HepG2 (cell line): ENCODE measurements around the gene CPPED1. TPM values are rescaled to one million over a fixed set of nuclear protein-coding genes. Genes with fewer than 3 reads are reported as not detected.
A peak's percentile ranks its signal among the peaks of the same experiment; 100 is the strongest.

Source experiments
- EEA1 ChIP-seq: sonication (generic); formaldehyde crosslinking; IDR thresholded peaks from 2 replicates; pipeline ENCODE4 v1.5.1; 2020; ENCODE audit warnings: mild to moderate bottlenecking, missing genetic modification reagents, borderline replicate concordance
- FIP1L1 ChIP-seq: fragments of 200-400 bp; formaldehyde crosslinking; IDR thresholded peaks from 2 replicates; pipeline ENCODE4 v1.6.1; 2018; ENCODE audit warnings: low read depth, mild to moderate bottlenecking, low read length, moderate library complexity, borderline replicate concordance; ENCODE audit not compliant: insufficient read depth
- RARG ChIP-seq: sonication (generic); formaldehyde crosslinking; IDR thresholded peaks from 2 replicates; pipeline ENCODE4 v1.4.0; 2020; ENCODE audit warnings: low read depth, mild to moderate bottlenecking, missing genetic modification reagents
- ZNF496 ChIP-seq: sonication (generic); formaldehyde crosslinking; IDR thresholded peaks from 2 replicates; pipeline ENCODE4 v1.8.1; 2023; ENCODE audit warnings: mild to moderate bottlenecking, moderate library complexity, missing genetic modification reagents; ENCODE audit not compliant: insufficient replicate concordance
- ZNF883 ChIP-seq: sonication (generic); formaldehyde crosslinking; IDR thresholded peaks from 2 replicates; pipeline ENCODE4 v1.5.1; 2020; ENCODE audit warnings: mild to moderate bottlenecking, missing genetic modification reagents; ENCODE audit errors: not compliant biosample characterization
- polyA plus RNA-seq, 8 experiments: library from polyadenylated mRNA; depleted of rRNA in 3 of 8; stranded (reverse) in 7 of 8; unstranded in 1 of 8; fragments of >200 nt; fragmentation: Illumina TruSeq in 4 of 8; extraction: Trizol in 4 of 8; gene quantifications; 2 replicates each; pipeline versions ENCODE4 v1.2.1 to v1.2.3, GENCODE V29; 2011 to 2016; ENCODE audit warnings: low read depth in 4 of 8, missing spikeins in 1 of 8, mixed read lengths in 1 of 8; ENCODE audit not compliant: insufficient read depth in 1 of 8
- total RNA-seq, 5 experiments: library from RNA; depleted of rRNA; stranded (reverse); fragments of >200 nt; fragmentation: Illumina TruSeq; extraction: Trizol; gene quantifications; 2 replicates each; pipeline ENCODE4 v1.2.3, GENCODE V29; 2016; ENCODE audit warnings: low read depth in 1 of 5
- TF ChIP-seq, protein P1 (sequence below): sonication (generic); formaldehyde crosslinking; IDR thresholded peaks from 2 replicates; pipeline ENCODE4 v1.4.0; 2020; ENCODE audit warnings: missing genetic modification reagents, borderline replicate concordance
- TF ChIP-seq, protein P2 (sequence below): sonication (generic); formaldehyde crosslinking; conservative IDR thresholded peaks from 2 replicates; pipeline ENCODE4 v1.8.0; 2022; ENCODE audit warnings: low read depth, missing genetic modification reagents
- TF ChIP-seq, protein P3 (sequence below): sonication (generic); formaldehyde crosslinking; IDR thresholded peaks from 2 replicates; pipeline ENCODE4 v1.5.0; 2020; ENCODE audit warnings: mild to moderate bottlenecking, missing genetic modification reagents
- TF ChIP-seq, protein P4 (sequence below): IDR thresholded peaks from 2 replicates; pipeline ENCODE4 v1.6.1; 2018; ENCODE audit warnings: missing genetic modification reagents
- TF ChIP-seq, protein P5 (sequence below): sonication (generic); formaldehyde crosslinking; IDR thresholded peaks from 2 replicates; pipeline ENCODE4 v1.4.0; 2020; ENCODE audit warnings: missing genetic modification reagents; ENCODE audit errors: not compliant biosample characterization
- TF ChIP-seq, protein P6 (sequence below): sonication (generic); formaldehyde crosslinking; IDR thresholded peaks from 2 replicates; pipeline ENCODE4 v1.8.0; 2022; ENCODE audit warnings: missing genetic modification reagents, mild to moderate bottlenecking, moderate library complexity, borderline replicate concordance
- TF ChIP-seq, protein P7 (sequence below): sonication (generic); formaldehyde crosslinking; IDR thresholded peaks from 2 replicates; pipeline ENCODE4 v1.4.0; 2020; ENCODE audit warnings: missing genetic modification reagents

CPPED1 gene
- total and polyA plus RNA-seq, 2 of the 13 experiments (the other 11 are each of a cell fraction or from before 2014, with no cell fraction given): 66.6 to 71.3 TPM

DNA sequence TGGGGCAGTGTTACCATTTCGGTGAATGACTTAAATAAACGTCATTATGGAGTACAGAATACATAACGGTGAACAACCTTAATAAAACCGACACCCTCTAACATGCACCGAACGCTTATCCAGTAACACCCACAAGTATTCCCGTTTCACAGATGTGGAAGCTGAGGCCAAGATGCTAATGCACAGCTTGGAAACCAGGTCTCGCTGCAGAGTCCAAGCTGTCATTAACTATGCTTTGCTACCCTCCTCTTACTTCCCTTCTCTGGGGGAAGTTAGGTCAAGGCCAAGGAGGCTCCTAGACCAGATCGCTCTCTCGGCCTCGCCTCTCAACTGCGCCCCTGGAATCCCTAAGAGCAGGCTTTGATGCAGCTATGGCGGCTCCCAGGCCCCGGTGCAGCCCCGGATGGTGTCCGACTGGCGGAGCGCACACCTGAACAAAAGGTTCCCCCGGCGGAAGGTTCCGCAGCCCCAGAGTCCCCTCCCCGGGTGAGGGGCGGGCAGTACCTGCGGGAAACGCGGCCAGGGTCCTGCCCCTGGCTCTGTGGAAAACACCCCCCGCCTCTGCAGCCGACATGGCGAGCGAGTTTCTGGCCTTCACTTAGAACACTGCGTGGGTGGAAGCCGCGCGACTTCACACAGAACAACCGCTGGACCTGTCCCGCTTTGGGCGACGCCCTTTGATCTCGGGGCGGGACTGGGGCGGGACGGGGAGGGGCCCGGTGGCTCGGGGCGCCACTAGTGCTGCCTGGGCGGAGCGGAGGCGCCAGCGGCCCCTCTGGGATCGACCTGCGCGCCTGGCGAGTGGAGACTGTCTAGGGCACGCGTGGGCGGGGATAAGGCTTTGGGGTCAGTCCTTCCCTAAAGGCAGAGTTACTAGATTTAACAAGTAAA is at the start of gene CPPED1 (continued):
- TF ChIP-seq EEA1 (CRISPR knock-in tag) (peak; percentile 93; the same call in 1 of the 2 replicates), FIP1L1 (peak; percentile 99), RARG (CRISPR knock-in tag) (peak; percentile 79; the same call in 1 of the 2 replicates), ZNF496 (CRISPR knock-in tag) (no peak), ZNF883 (peak; percentile 97)
- TF ChIP-seq, protein P1, sequence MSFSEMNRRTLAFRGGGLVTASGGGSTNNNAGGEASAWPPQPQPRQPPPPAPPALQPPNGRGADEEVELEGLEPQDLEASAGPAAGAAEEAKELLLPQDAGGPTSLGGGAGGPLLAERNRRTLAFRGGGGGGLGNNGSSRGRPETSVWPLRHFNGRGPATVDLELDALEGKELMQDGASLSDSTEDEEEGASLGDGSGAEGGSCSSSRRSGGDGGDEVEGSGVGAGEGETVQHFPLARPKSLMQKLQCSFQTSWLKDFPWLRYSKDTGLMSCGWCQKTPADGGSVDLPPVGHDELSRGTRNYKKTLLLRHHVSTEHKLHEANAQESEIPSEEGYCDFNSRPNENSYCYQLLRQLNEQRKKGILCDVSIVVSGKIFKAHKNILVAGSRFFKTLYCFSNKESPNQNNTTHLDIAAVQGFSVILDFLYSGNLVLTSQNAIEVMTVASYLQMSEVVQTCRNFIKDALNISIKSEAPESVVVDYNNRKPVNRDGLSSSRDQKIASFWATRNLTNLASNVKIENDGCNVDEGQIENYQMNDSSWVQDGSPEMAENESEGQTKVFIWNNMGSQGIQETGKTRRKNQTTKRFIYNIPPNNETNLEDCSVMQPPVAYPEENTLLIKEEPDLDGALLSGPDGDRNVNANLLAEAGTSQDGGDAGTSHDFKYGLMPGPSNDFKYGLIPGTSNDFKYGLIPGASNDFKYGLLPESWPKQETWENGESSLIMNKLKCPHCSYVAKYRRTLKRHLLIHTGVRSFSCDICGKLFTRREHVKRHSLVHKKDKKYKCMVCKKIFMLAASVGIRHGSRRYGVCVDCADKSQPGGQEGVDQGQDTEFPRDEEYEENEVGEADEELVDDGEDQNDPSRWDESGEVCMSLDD: peak; percentile 89; the same call in 1 of the 2 replicates
- TF ChIP-seq, protein P2, sequence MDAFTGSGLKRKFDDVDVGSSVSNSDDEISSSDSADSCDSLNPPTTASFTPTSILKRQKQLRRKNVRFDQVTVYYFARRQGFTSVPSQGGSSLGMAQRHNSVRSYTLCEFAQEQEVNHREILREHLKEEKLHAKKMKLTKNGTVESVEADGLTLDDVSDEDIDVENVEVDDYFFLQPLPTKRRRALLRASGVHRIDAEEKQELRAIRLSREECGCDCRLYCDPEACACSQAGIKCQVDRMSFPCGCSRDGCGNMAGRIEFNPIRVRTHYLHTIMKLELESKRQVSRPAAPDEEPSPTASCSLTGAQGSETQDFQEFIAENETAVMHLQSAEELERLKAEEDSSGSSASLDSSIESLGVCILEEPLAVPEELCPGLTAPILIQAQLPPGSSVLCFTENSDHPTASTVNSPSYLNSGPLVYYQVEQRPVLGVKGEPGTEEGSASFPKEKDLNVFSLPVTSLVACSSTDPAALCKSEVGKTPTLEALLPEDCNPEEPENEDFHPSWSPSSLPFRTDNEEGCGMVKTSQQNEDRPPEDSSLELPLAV (CRISPR knock-in tag): no peak
- TF ChIP-seq, protein P3, sequence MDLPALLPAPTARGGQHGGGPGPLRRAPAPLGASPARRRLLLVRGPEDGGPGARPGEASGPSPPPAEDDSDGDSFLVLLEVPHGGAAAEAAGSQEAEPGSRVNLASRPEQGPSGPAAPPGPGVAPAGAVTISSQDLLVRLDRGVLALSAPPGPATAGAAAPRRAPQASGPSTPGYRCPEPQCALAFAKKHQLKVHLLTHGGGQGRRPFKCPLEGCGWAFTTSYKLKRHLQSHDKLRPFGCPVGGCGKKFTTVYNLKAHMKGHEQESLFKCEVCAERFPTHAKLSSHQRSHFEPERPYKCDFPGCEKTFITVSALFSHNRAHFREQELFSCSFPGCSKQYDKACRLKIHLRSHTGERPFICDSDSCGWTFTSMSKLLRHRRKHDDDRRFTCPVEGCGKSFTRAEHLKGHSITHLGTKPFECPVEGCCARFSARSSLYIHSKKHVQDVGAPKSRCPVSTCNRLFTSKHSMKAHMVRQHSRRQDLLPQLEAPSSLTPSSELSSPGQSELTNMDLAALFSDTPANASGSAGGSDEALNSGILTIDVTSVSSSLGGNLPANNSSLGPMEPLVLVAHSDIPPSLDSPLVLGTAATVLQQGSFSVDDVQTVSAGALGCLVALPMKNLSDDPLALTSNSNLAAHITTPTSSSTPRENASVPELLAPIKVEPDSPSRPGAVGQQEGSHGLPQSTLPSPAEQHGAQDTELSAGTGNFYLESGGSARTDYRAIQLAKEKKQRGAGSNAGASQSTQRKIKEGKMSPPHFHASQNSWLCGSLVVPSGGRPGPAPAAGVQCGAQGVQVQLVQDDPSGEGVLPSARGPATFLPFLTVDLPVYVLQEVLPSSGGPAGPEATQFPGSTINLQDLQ: peak; percentile 97
- TF ChIP-seq, protein P4, sequence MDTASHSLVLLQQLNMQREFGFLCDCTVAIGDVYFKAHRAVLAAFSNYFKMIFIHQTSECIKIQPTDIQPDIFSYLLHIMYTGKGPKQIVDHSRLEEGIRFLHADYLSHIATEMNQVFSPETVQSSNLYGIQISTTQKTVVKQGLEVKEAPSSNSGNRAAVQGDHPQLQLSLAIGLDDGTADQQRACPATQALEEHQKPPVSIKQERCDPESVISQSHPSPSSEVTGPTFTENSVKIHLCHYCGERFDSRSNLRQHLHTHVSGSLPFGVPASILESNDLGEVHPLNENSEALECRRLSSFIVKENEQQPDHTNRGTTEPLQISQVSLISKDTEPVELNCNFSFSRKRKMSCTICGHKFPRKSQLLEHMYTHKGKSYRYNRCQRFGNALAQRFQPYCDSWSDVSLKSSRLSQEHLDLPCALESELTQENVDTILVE (CRISPR knock-in tag): peak; percentile 98
- TF ChIP-seq, protein P5, sequence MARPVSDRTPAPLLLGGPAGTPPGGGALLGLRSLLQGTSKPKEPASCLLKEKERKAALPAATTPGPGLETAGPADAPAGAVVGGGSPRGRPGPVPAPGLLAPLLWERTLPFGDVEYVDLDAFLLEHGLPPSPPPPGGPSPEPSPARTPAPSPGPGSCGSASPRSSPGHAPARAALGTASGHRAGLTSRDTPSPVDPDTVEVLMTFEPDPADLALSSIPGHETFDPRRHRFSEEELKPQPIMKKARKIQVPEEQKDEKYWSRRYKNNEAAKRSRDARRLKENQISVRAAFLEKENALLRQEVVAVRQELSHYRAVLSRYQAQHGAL (CRISPR knock-in tag): peak; percentile 45
- TF ChIP-seq, protein P6, sequence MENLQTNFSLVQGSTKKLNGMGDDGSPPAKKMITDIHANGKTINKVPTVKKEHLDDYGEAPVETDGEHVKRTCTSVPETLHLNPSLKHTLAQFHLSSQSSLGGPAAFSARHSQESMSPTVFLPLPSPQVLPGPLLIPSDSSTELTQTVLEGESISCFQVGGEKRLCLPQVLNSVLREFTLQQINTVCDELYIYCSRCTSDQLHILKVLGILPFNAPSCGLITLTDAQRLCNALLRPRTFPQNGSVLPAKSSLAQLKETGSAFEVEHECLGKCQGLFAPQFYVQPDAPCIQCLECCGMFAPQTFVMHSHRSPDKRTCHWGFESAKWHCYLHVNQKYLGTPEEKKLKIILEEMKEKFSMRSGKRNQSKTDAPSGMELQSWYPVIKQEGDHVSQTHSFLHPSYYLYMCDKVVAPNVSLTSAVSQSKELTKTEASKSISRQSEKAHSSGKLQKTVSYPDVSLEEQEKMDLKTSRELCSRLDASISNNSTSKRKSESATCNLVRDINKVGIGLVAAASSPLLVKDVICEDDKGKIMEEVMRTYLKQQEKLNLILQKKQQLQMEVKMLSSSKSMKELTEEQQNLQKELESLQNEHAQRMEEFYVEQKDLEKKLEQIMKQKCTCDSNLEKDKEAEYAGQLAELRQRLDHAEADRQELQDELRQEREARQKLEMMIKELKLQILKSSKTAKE (CRISPR knock-in tag): no peak
- TF ChIP-seq, protein P7, sequence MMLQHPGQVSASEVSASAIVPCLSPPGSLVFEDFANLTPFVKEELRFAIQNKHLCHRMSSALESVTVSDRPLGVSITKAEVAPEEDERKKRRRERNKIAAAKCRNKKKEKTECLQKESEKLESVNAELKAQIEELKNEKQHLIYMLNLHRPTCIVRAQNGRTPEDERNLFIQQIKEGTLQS (CRISPR knock-in tag): peak; percentile 48
